Keratinocyte (primary cell): Measurements from ENCODE around the gene FREM2.

Experiments used
- CTCF ChIP-seq, 3 experiments: IDR thresholded peaks in 1 of 3; conservative IDR thresholded peaks in 1 of 3; optimal IDR thresholded peaks in 1 of 3; 2 replicates in 2 of 3; 3 replicates in 1 of 3; pipeline versions ENCODE3 to v1.5.1; 2011; ENCODE audit warnings: low read length in 3 of 3, mild to moderate bottlenecking in 3 of 3, moderate library complexity in 2 of 3, control low read depth in 1 of 3, inconsistent platforms in 1 of 3; ENCODE audit not compliant: insufficient read depth in 2 of 3; ENCODE audit errors: extremely low read depth in 1 of 3
- EZH2 ChIP-seq: IDR thresholded peaks from one replicate; pipeline ENCODE4 v1.6.1; 2012; ENCODE audit warnings: inconsistent platforms, mild to moderate bottlenecking, low read length, moderate library complexity

- no peak for TF ChIP-seq CTCF (optimal IDR thresholded peaks at IDR 0.05 in 1 of 3, IDR thresholded peaks at IDR 0.05 in 1 of 3, conservative IDR thresholded peaks at IDR 0.05 in 1 of 3; ENCODE audit: extremely low read depth in 1 of 3, insufficient read depth in 2 of 3, low read length in 3 of 3)
- no peak for TF ChIP-seq EZH2
Measured at GRCh38 chr13:38804061-38804460, 117.2 kb downstream of the FREM2 start.
